Peyer's patch (tissue), 4 donors: ENCODE results near the gene MPP1. TPM values are rescaled to one million over a fixed set of nuclear protein-coding genes. Genes with fewer than 3 reads are reported as not detected.

ENCODE experiments used
- DNase-seq, 3 donors: peaks; one replicate each; pipeline ENCODE4 v3.0.0-alpha.2; 2017 to 2019
- H3K27ac ChIP-seq, 4 donors: fragments of 200-600 bp; sonication (generic); one replicate each; pipeline ENCODE4 v1.5.1; 2016 to 2019
- H3K27me3 ChIP-seq, 2 donors: fragments of 200-600 bp; sonication (generic); one replicate each; pipeline ENCODE4 v1.5.1; 2019
- H3K36me3 ChIP-seq, 3 donors: fragments of 200-600 bp; sonication (generic); one replicate each; pipeline ENCODE4 v1.5.1; 2016 to 2019
- H3K4me1 ChIP-seq, 4 donors: fragments of 200-600 bp; sonication (generic); one replicate each; pipeline ENCODE4 v1.5.1; 2016 to 2019
- H3K4me3 ChIP-seq, 4 donors: fragments of 200-600 bp; sonication (generic); 1 replicate in 3 of 4; 2 replicates in 1 of 4; pipeline ENCODE4 v1.5.1; 2016 to 2019; ENCODE audit warnings: mild to moderate bottlenecking in 1 of 4
- H3K9me3 ChIP-seq, 4 donors: fragments of 200-600 bp; sonication (generic); one replicate each; pipeline ENCODE4 v1.5.1; 2016 to 2019; ENCODE audit warnings: mild to moderate bottlenecking in 1 of 4
- CTCF ChIP-seq, 6 experiments: fragments of 450-650 bp in 4 of 6; fragments of 200-600 bp in 2 of 6; sonication (generic) in 1 of 6; IDR thresholded peaks; one replicate each; pipeline ENCODE4 v1.5.1; 2017 to 2019; ENCODE audit warnings: antibody characterized with exemption in 6 of 6, mild to moderate bottlenecking in 3 of 6, moderate library complexity in 1 of 6
- POLR2A ChIP-seq, 2 donors: fragments of 450-650 bp; IDR thresholded peaks; one replicate each; pipeline ENCODE4 v1.5.1; 2017; ENCODE audit warnings: antibody characterized with exemption in 2 of 2, mild to moderate bottlenecking in 2 of 2, moderate library complexity in 2 of 2
- total RNA-seq, 4 donors: library from RNA; depleted of rRNA; stranded (reverse); fragments of >200 nt; gene quantifications; one replicate each; pipeline ENCODE4 v1.1.0, GENCODE V29; 2016

The MPP1 gene
- total RNA-seq, 4 donors from 2014 or later: 33.0 to 88.8 (median 65.4) TPM

DNA sequence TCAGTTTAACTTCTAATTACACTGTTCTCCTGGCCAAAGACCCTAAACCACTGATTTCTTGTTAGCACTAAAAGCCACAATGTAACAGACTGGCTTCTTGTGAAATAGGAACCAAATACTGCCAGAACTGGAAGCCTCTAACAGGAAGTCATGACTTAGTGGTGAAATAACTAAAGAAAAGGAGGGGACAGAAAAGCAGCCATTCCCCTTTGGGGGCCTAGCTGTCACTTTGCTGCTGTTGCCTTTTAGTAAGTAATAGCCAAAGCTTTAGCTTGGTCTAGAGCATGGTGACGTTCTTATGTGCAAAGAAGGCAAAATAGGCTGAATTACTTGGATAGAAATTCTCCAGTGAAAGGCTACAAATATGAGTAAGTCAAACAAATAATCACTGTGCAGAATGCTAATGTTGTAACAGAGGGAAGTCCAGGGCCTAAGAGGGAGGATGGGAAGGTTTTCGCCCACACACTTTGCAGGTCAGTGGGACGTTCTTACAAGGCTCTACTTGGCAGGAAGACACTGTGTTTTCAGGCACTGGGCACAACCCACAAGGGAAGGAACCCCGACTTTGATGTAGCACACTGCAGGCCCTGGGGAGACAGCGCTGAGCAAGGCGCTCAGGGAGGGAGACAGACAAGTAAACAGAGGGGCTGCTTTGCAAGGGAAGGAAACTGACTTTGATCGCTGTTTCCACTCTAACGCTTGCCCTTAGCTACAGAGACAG lies 71.1 kb downstream of the MPP1 start:
- Histone ChIP-seq H3K36me3 (no peaks in the 10 kb centered on the region), H3K27me3 (no peaks in the 10 kb centered on the region), H3K4me3 (no peak overlapping the region), H3K27ac (peak overlapping the region; percentile 57 to 85 (median 73)), H3K4me1 (peaks cover 0 to 23% (median 0%) of the 10 kb centered on the region in 4 donors), H3K9me3 (no peaks in the 10 kb centered on the region)
- TF ChIP-seq CTCF (IDR thresholded peaks at IDR 0.05) (no peak), POLR2A (IDR thresholded peaks at IDR 0.05) (no peak)
- DNase-seq: peak in 2 of 3 donors; percentile 45 to 71

DNA sequence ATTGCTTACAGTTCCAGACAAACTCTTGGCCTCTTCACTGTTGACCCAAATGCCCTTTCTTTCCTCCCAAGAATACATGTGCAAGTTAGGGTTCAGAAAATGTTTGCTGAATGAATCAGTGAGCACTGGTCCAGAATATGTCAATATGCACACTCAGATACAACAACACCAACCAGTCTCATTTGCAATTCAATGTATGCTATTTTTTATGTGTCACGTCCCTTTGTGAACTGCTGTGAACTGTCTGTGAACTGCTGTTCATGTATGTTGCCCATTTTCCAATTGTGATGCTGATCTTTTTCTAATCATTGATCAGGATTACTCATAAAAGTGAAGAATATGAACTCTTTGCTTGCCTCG lies 72.2 kb downstream of the MPP1 start:
- H3K4me3 ChIP-seq: no peak overlapping the region
- H3K27me3 ChIP-seq: no peaks in the 10 kb centered on the region
- H3K9me3 ChIP-seq: no peaks in the 10 kb centered on the region
- no peak for DNase-seq
- peaks cover 0 to 23% (median 0%) of the 10 kb centered on the region in 4 donors for H3K4me1 ChIP-seq
- H3K27ac ChIP-seq: peak overlapping the region in 3 of 4 donors; percentile 68 to 85 (median 69)
- TF ChIP-seq POLR2A (IDR thresholded peaks at IDR 0.05) (no peak), CTCF (IDR thresholded peaks at IDR 0.05) (no peak)
- H3K36me3 ChIP-seq: no peaks in the 10 kb centered on the region

- TF ChIP-seq CTCF (IDR thresholded peaks at IDR 0.05): no peak
- no peak for TF ChIP-seq POLR2A (IDR thresholded peaks at IDR 0.05)
- H3K9me3 ChIP-seq: no peaks in the 10 kb centered on the region
- DNase-seq: no peak
- H3K4me3 ChIP-seq: no peak overlapping the region
- H3K4me1 ChIP-seq: peaks cover 0 to 22% (median 0%) of the 10 kb centered on the region in 4 donors
- no peaks in the 10 kb centered on the region for H3K27me3 ChIP-seq
- H3K36me3 ChIP-seq: no peaks in the 10 kb centered on the region
- peak overlapping the region; percentile 35 to 85 (median 68) for H3K27ac ChIP-seq
Observed at GRCh38 chrX:154732421-154733065, 72.7 kb downstream of the MPP1 start.

- no peak for DNase-seq
- H3K4me3 ChIP-seq: no peak overlapping the region
- peaks cover 0 to 23% (median 0%) of the 10 kb centered on the region in 4 donors for H3K4me1 ChIP-seq
- H3K27me3 ChIP-seq: no peaks in the 10 kb centered on the region
- TF ChIP-seq POLR2A (IDR thresholded peaks at IDR 0.05): no peak
- TF ChIP-seq CTCF (IDR thresholded peaks at IDR 0.05): no peak
- peak overlapping the region in 3 of 4 donors; percentile 68 to 85 (median 69) for H3K27ac ChIP-seq
- H3K9me3 ChIP-seq: no peaks in the 10 kb centered on the region
- H3K36me3 ChIP-seq: no peaks in the 10 kb centered on the region
Observed at GRCh38 chrX:154731881-154732280, 73.4 kb downstream of the MPP1 start.

- TF ChIP-seq POLR2A (IDR thresholded peaks at IDR 0.05) (no peak), CTCF (IDR thresholded peaks at IDR 0.05) (no peak)
- peak overlapping the region in 3 of 4 donors; percentile 22 to 85 (median 69) for H3K27ac ChIP-seq
- no peaks in the 10 kb centered on the region for H3K27me3 ChIP-seq
- DNase-seq: no peak
- H3K4me1 ChIP-seq: peaks cover 0 to 23% (median 0%) of the 10 kb centered on the region in 4 donors
- no peaks in the 10 kb centered on the region for H3K9me3 ChIP-seq
- no peak overlapping the region for H3K4me3 ChIP-seq
- H3K36me3 ChIP-seq: no peaks in the 10 kb centered on the region
Observed at GRCh38 chrX:154731184-154731583, 74.1 kb downstream of the MPP1 start.
